DMS153 treated with DMSO at 0.1 percent for 48 hours (cell line): Measurements from ENCODE around the gene COLEC12.

Experiments used
- DNase-seq: peaks from one replicate; lab custom pipeline; 2025; ENCODE audit not compliant: unreplicated experiment; lab: John Stamatoyannopoulos, UW

Gene COLEC12

GRCh38 chr18:500632-501405, at the start of gene COLEC12:
COLEC12 (minus strand) TSS chr18:500701; CDS start chr18:500514, 187 bp downstream.
- no peak for DNase-seq

- no peak for DNase-seq
Observed at GRCh38 chr18:549967-550366, 49.5 kb upstream of the COLEC12 start.

- DNase-seq = no peak
Observed at GRCh38 chr18:543447-544078, 43.1 kb upstream of the COLEC12 start.

- no peak for DNase-seq
Observed at GRCh38 chr18:533995-534601, 33.6 kb upstream of the COLEC12 start.

GRCh38 chr18:532632-533031, 32.1 kb upstream of the COLEC12 start:
- DNase-seq = no peak

GRCh38 chr18:532018-532417, 31.5 kb upstream of the COLEC12 start:
- no peak for DNase-seq

- DNase-seq = no peak
Observed at GRCh38 chr18:527146-527545, 26.6 kb upstream of the COLEC12 start.

- DNase-seq = no peak
Observed at GRCh38 chr18:526681-527080, 26.2 kb upstream of the COLEC12 start.

- DNase-seq = no peak
Observed at GRCh38 chr18:525036-525797, 24.7 kb upstream of the COLEC12 start.

GRCh38 chr18:524466-524865, 24.0 kb upstream of the COLEC12 start:
- DNase-seq = no peak

GRCh38 chr18:523561-523960, 23.1 kb upstream of the COLEC12 start:
- no peak for DNase-seq

GRCh38 chr18:519019-519879, 18.7 kb upstream of the COLEC12 start:
- DNase-seq = no peak

- no peak for DNase-seq
Observed at GRCh38 chr18:518081-518480, 17.6 kb upstream of the COLEC12 start.

- DNase-seq = no peak
Observed at GRCh38 chr18:515838-516237, 15.3 kb upstream of the COLEC12 start.

GRCh38 chr18:515156-515815, 14.8 kb upstream of the COLEC12 start:
- DNase-seq = no peak

- no peak for DNase-seq
Observed at GRCh38 chr18:513826-514530, 13.5 kb upstream of the COLEC12 start.

GRCh38 chr18:512957-513356, 12.5 kb upstream of the COLEC12 start:
- DNase-seq = no peak

GRCh38 chr18:508835-509234, 8.3 kb upstream of the COLEC12 start:
- DNase-seq = no peak

GRCh38 chr18:507636-508035, 7.1 kb upstream of the COLEC12 start:
- no peak for DNase-seq
